OCI-LY3 (cell line): Measurements from ENCODE around the gene CDK15.

Experiments
- H2AFZ ChIP-seq: fragments of 200-600, 300-600 bp; shearing (Covaris generic); 2 replicates; pipeline ENCODE4 v1.6.0; 2014; ENCODE audit warnings: antibody characterized with exemption, low read depth, low read length
- H3K27ac ChIP-seq: fragments of 200-600, 300-600 bp; sonication (generic); 2 replicates; pipeline ENCODE4 v1.5.1; 2014; ENCODE audit warnings: mild to moderate bottlenecking, low read length, moderate library complexity, mixed read lengths
- H3K27me3 ChIP-seq: fragments of 200-600, 300-600 bp; sonication (generic); 2 replicates; pipeline ENCODE4 v1.6.1; 2014; ENCODE audit warnings: low read depth, low read length, mixed read lengths
- H3K36me3 ChIP-seq: fragments of 200-600, 300-600 bp; sonication (generic); replicated peaks from 2 replicates; pipeline ENCODE3; 2014; ENCODE audit warnings: low read depth, low read length, mixed read lengths
- H3K4me1 ChIP-seq: fragments of 300-600, 200-600 bp; sonication (generic); 2 replicates; pipeline ENCODE4 v1.6.1; 2014; ENCODE audit warnings: low read length, mixed read lengths
- H3K4me2 ChIP-seq: fragments of 200-600, 300-600 bp; sonication (generic); 2 replicates; pipeline ENCODE4 v1.6.1; 2014; ENCODE audit warnings: low read length, mixed read lengths
- H3K4me3 ChIP-seq: fragments of 300-600, 200-600 bp; sonication (generic); 2 replicates; pipeline ENCODE4 v1.5.1; 2014; ENCODE audit warnings: antibody characterized with exemption, mild to moderate bottlenecking, low read length, moderate library complexity
- H3K79me2 ChIP-seq: fragments of 300-600, 200-600 bp; shearing (Covaris generic); 2 replicates; pipeline ENCODE4 v1.6.1; 2014; ENCODE audit warnings: mild to moderate bottlenecking, low read length, mixed read lengths
- H3K9ac ChIP-seq: fragments of 300-600, 200-600 bp; shearing (Covaris generic); 2 replicates; pipeline ENCODE4 v1.6.0; 2014; ENCODE audit warnings: mild to moderate bottlenecking, low read length, moderate library complexity
- H3K9me3 ChIP-seq: fragments of 200-600, 300-600 bp; shearing (Covaris generic); 2 replicates; pipeline ENCODE4 v1.6.1; 2014; ENCODE audit warnings: low read length, mixed read lengths; ENCODE audit not compliant: insufficient read depth
- H4K20me1 ChIP-seq: fragments of 200-600, 300-600 bp; sonication (generic); 2 replicates; pipeline ENCODE4 v1.6.1; 2016; ENCODE audit warnings: low read length, mixed read lengths; ENCODE audit not compliant: insufficient read depth
- EZH2phosphoT487 ChIP-seq: fragments of 200-600 bp; shearing (Covaris generic); IDR thresholded peaks from 2 replicates; pipeline ENCODE4 v1.6.1; 2018; ENCODE audit warnings: antibody characterized with exemption, mixed run types, low read depth
- TF ChIP-seq, protein P1 (sequence below): fragments of 200-600, 300-600 bp; sonication (generic); IDR thresholded peaks from 2 replicates; pipeline ENCODE4 v1.5.1; 2014; ENCODE audit warnings: antibody characterized with exemption, low read length, low read depth

Gene CDK15

DNA sequence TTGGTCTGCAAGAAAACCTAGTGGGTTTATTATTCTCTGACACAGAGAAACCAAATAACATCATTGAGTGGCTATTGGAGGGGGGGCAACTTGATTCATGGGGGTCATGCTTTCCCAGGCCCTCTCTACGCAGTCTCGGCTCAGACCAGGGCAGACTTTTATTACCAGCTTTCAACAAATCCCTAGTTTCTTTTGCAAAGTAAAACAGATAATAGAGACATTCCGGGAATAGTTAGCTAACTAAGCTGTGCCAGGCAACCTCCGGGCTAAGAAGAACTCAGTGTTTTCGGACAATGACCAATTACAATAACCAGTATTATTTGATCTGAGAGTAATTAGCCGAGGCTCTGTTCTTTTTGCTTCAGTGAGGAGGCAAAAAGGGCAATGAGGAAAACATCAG is 66.3 kb downstream of the CDK15 start:
- Histone ChIP-seq H3K4me1 (no peaks in the 10 kb centered on the region), H3K4me2 (no peak overlapping the region), H4K20me1 (no peaks in the 10 kb centered on the region), H3K27ac (no peak overlapping the region), H2AFZ (no peak overlapping the region), H3K4me3 (no peak overlapping the region), H3K9ac (no peak overlapping the region), H3K36me3 (no peaks in the 10 kb centered on the region), H3K79me2 (no peaks in the 10 kb centered on the region), H3K27me3 (no peaks in the 10 kb centered on the region), H3K9me3 (no peaks in the 10 kb centered on the region)
- no peak for TF ChIP-seq EZH2phosphoT487

DNA sequence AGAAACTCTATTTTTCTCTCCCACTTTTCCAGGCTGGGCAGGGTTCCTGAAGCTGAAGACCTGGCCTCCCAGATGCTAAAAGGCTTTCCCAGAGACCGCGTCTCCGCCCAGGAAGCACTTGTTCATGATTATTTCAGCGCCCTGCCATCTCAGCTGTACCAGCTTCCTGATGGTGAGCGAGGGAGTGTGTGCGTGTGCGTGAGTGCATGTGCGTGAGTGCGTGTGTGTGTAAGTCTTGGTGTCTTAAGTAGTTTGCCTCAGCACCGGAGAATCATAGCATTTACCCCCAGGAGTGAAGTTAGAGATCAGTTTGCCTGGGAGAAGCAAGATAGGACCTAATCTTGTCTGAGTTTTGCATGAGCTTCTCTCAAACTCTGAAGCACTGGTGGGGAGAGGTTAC is 73.7 kb downstream of the CDK15 start:
- Histone ChIP-seq H3K4me2 (no peak overlapping the region), H3K4me3 (no peak overlapping the region), H3K79me2 (no peaks in the 10 kb centered on the region), H2AFZ (no peak overlapping the region), H3K9ac (no peak overlapping the region), H3K36me3 (no peaks in the 10 kb centered on the region), H3K27me3 (peaks cover 26% of the 10 kb centered on the region), H4K20me1 (no peaks in the 10 kb centered on the region), H3K9me3 (no peaks in the 10 kb centered on the region), H3K4me1 (peaks cover 22% of the 10 kb centered on the region), H3K27ac (no peak overlapping the region)
- no peak for TF ChIP-seq EZH2phosphoT487
- TF ChIP-seq, protein P1, sequence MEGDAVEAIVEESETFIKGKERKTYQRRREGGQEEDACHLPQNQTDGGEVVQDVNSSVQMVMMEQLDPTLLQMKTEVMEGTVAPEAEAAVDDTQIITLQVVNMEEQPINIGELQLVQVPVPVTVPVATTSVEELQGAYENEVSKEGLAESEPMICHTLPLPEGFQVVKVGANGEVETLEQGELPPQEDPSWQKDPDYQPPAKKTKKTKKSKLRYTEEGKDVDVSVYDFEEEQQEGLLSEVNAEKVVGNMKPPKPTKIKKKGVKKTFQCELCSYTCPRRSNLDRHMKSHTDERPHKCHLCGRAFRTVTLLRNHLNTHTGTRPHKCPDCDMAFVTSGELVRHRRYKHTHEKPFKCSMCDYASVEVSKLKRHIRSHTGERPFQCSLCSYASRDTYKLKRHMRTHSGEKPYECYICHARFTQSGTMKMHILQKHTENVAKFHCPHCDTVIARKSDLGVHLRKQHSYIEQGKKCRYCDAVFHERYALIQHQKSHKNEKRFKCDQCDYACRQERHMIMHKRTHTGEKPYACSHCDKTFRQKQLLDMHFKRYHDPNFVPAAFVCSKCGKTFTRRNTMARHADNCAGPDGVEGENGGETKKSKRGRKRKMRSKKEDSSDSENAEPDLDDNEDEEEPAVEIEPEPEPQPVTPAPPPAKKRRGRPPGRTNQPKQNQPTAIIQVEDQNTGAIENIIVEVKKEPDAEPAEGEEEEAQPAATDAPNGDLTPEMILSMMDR = no peak

DNA sequence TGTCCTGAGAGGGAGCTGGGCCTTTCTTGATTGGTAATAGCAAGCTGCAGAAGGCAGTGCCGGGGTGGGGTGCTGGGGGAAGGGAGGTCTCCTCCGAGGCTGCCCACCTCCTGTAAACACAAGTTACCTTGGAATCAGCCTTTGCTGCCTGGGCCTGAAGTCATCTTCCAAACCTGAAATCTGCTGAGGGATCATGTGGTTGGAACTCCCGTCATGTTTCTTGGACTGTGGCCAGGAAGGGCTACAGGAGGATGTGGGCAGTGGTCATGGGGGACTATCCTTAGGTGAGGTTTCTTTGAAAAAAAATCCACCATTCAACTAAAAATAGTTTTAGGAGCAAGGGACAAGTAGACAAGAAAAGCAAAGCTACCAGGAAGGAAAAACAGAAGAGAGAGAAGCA is 74.2 kb downstream of the CDK15 start:
- H2AFZ ChIP-seq = no peak overlapping the region
- no peaks in the 10 kb centered on the region for H3K79me2 ChIP-seq
- H3K27me3 ChIP-seq = peaks cover 26% of the 10 kb centered on the region
- H3K27ac ChIP-seq = no peak overlapping the region
- H3K9ac ChIP-seq = no peak overlapping the region
- no peaks in the 10 kb centered on the region for H4K20me1 ChIP-seq
- no peak overlapping the region for H3K4me2 ChIP-seq
- no peaks in the 10 kb centered on the region for H3K9me3 ChIP-seq
- TF ChIP-seq, protein P1 = no peak
- no peak for TF ChIP-seq EZH2phosphoT487
- no peak overlapping the region for H3K4me3 ChIP-seq
- peaks cover 22% of the 10 kb centered on the region for H3K4me1 ChIP-seq
- no peaks in the 10 kb centered on the region for H3K36me3 ChIP-seq

DNA sequence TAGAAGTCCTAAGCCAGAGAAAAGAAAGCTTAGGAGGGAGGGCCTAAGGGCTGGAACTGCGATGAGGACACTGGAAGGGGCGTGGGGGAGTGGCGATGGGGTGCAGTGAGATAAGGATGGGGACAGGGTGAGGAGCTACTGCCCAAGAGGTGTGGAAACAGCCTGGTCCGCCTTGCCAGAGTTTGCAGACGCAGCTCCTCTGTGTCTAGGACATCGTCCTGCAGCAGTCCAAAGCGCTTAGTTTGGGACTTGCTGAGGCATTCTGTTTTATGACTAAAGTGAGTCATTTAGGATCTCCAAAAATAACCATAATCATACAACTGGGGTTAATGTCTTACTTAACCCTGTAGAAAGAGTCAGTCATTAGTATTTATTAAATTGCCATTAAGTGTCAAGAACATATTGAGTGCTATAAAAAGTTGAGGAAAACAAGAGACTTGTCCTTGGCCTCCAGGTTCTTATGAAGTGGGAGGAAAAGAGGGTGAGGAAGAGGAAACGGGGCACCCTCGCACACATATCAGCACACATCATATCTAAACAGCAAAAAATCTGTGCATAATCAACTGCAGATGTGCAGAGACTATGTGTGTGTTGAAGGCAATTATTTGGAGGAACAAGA is 74.8 kb downstream of the CDK15 start:
- Histone ChIP-seq H3K36me3 (no peaks in the 10 kb centered on the region), H3K4me3 (no peak overlapping the region), H4K20me1 (no peaks in the 10 kb centered on the region), H3K27me3 (peaks cover 26% of the 10 kb centered on the region), H3K9ac (no peak overlapping the region), H3K4me2 (peak overlapping the region; percentile 9), H2AFZ (no peak overlapping the region), H3K27ac (no peak overlapping the region), H3K79me2 (no peaks in the 10 kb centered on the region), H3K9me3 (no peaks in the 10 kb centered on the region), H3K4me1 (peaks cover 22% of the 10 kb centered on the region)
- no peak for TF ChIP-seq EZH2phosphoT487
- TF ChIP-seq, protein P1 = no peak
